ENCODE data around the gene TCTN3. TPM values are rescaled to one million over a fixed set of nuclear protein-coding genes. Genes with fewer than 3 reads are reported as not detected.
"Not testable (repeated sequence)": the region's sequence is repeated elsewhere in the genome, so short reads cannot be mapped to it uniquely, and the experiment has no call there.

TCTN3 gene, protein sequence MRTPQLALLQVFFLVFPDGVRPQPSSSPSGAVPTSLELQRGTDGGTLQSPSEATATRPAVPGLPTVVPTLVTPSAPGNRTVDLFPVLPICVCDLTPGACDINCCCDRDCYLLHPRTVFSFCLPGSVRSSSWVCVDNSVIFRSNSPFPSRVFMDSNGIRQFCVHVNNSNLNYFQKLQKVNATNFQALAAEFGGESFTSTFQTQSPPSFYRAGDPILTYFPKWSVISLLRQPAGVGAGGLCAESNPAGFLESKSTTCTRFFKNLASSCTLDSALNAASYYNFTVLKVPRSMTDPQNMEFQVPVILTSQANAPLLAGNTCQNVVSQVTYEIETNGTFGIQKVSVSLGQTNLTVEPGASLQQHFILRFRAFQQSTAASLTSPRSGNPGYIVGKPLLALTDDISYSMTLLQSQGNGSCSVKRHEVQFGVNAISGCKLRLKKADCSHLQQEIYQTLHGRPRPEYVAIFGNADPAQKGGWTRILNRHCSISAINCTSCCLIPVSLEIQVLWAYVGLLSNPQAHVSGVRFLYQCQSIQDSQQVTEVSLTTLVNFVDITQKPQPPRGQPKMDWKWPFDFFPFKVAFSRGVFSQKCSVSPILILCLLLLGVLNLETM
- polyA plus RNA-seq = 10 to 100 TPM in 3 of 4 donors, 1 to 10 TPM in 1; 7.8 to 59.3 (median 15.2) TPM
- long read RNA-seq, donor 1, transcript TCTN3-207 (14 exons, 2,739 nt) = major isoform, 28 of 34 reads
- long read RNA-seq, donor 1, partial matches to known transcripts = 5 of 34 reads
- long read RNA-seq, donor 1, other reads (novel, unspliced or antisense) = 0 of 34 reads
- long read RNA-seq, donor 2, transcript TCTN3-207 (14 exons, 2,739 nt) = major isoform, 5 of 5 reads
- long read RNA-seq, donor 2, partial matches to known transcripts = 0 of 5 reads
- long read RNA-seq, donor 2, other reads (novel, unspliced or antisense) = 0 of 5 reads
- long read RNA-seq, donor 3, transcript TCTN3-207 (14 exons, 2,739 nt) = major isoform, 7 of 9 reads
- long read RNA-seq, donor 3, partial matches to known transcripts = 0 of 9 reads
- long read RNA-seq, donor 3, other reads (novel, unspliced or antisense) = 0 of 9 reads
- long read RNA-seq, donor 4 = 0 reads
- long read RNA-seq, donor 5, partial matches to known transcripts = 0 of 3 reads
- long read RNA-seq, donor 5, other reads (novel, unspliced or antisense) = 0 of 3 reads
- long read RNA-seq, donor 6, transcript TCTN3-207 (14 exons, 2,739 nt) = major isoform, 17 of 24 reads
- long read RNA-seq, donor 6, partial matches to known transcripts = 6 of 24 reads
- long read RNA-seq, donor 6, other reads (novel, unspliced or antisense) = 0 of 24 reads
- long read RNA-seq, donor 7 = 0 reads
- long read RNA-seq, donor 8, partial matches to known transcripts = 0 of 2 reads
- long read RNA-seq, donor 8, other reads (novel, unspliced or antisense) = 0 of 2 reads
- long read RNA-seq, donor 9, partial matches to known transcripts = 0 of 4 reads
- long read RNA-seq, donor 9, other reads (novel, unspliced or antisense) = 0 of 4 reads
- long read RNA-seq, donor 10, transcript TCTN3-207 (14 exons, 2,739 nt) = major isoform, 18 of 25 reads
- long read RNA-seq, donor 10, partial matches to known transcripts = 5 of 25 reads
- long read RNA-seq, donor 10, other reads (novel, unspliced or antisense) = 0 of 25 reads

DNA sequence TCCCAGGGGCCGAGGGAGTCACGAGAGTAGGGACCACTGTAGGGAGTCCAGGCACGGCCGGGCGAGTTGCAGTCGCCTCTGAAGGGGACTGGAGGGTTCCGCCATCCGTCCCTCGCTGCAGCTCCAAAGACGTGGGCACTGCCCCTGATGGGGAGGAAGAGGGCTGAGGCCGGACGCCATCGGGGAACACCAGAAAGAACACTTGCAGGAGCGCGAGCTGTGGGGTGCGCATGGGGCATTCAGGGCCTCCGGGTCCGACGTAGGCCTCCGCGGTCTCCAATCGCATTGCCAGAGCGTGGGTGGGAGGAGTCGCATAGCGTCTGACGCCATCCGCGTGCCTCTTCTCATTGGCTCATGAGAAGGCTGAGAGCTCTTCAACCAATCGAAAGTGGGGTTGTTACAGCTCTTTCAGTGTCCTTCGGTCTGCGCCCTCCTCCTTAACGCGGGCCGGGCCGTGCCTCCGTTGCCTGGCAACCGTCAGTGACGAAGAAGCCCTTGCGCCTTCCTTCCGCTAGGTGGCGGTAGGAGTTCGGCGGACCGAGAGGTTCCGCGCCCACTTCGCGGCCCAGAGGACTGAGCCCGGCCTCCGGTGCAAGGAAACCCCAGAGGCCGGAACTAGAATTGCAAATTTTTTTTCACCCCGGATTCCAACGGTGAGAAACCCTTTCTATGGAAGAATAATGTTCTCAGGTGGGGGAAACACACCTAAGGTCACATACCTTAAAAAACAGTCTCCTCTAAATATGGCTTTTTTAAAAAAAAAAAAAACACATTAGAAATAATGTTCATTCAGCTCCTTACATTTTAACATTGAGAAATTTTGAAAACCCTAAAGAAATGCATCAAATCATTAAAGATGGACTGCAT is at the start of gene TCTN3:
Gene TCTN3, minus strand, starts transcription at position 260 of the 867 bp plus-strand sequence. Its CDS starts 28 bp downstream, at position 232.
- Histone ChIP-seq H3K4me3 (ENCODE audit: low read depth in 1 of 3, low read length in 3 of 3) (peak within 1 kb of the TSS; percentile 67 to 76 (median 68)), H3K36me3 (ENCODE audit: control insufficient read depth in 3 of 3, insufficient read depth in 2 of 3, low read depth in 1 of 3, low read length in 3 of 3) (peaks cover 0 to 18% (median 3%) of the 10 kb centered on the region in 3 donors), H3K27me3 (ENCODE audit: control insufficient read depth in 3 of 3, insufficient read depth in 3 of 3, low read length in 3 of 3) (no peaks in the 10 kb centered on the region), H3K27ac (ENCODE audit: low read depth in 1 of 3, low read length in 2 of 3) (peak within 1 kb of the TSS; percentile 69 to 80 (median 75)), H3K9me3 (ENCODE audit: control insufficient read depth in 2 of 2, insufficient read depth in 1 of 2, low read depth in 1 of 2, low read length in 1 of 2) (peaks cover 0 to 6% of the 10 kb centered on the region in 2 donors), H3K4me1 (ENCODE audit: control insufficient read depth in 3 of 3, insufficient read depth in 2 of 3, low read depth in 1 of 3, low read length in 2 of 3) (peaks cover 3 to 10% (median 9%) of the 10 kb centered on the region in 3 donors)
- DNase-seq (peak; percentile 100), FAIRE-seq (peak; percentile 83)
- WGBS, 3 donors = 0% methylated on average over 53 of the region's 53 CpGs

DNA sequence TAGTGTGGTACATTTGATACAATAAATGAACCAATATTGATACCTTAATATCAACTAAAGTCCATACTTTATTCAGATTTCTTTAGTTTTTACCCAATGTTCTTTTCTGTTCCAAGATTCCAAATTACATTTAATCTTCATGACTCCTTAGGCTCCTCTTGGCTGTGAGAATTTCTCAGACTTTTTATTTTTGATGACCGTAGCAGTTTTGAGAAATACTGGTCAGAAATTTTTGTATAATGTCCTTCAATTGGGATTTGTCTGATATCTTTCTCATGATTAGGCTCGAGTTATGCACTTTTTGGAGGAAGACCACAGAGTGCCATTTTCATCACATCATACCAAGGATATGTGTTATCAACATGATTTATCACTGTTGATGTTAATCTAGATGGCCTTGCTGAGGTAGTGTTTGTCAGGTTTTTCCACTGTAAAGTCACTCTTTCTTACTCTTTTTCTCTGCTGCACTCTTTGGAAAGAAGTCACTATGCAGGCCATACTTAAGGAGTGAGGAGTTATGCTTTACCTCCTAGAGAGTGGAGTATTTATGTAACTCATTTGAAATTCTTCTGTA is 49.3 kb upstream of the TCTN3 start:
- 83 to 89% (median 87%) methylated on average over 2 of the region's 2 CpGs for WGBS, 3 donors
- H3K36me3 ChIP-seq (ENCODE audit: control insufficient read depth in 3 of 3, insufficient read depth in 2 of 3, low read depth in 1 of 3, low read length in 3 of 3) = no peaks in the 10 kb centered on the region
- H3K4me3 ChIP-seq (ENCODE audit: low read depth in 1 of 3, low read length in 3 of 3) = no peak overlapping the region
- no peaks in the 10 kb centered on the region for H3K27me3 ChIP-seq (ENCODE audit: control insufficient read depth in 3 of 3, insufficient read depth in 3 of 3, low read length in 3 of 3)
- no peak overlapping the region for H3K27ac ChIP-seq (ENCODE audit: low read depth in 1 of 3, low read length in 2 of 3)
- DNase-seq (no peak), FAIRE-seq (no peak)
- no peaks in the 10 kb centered on the region for H3K9me3 ChIP-seq (ENCODE audit: control insufficient read depth in 2 of 2, insufficient read depth in 1 of 2, low read depth in 1 of 2, low read length in 1 of 2)
- H3K4me1 ChIP-seq (ENCODE audit: control insufficient read depth in 3 of 3, insufficient read depth in 2 of 3, low read depth in 1 of 3, low read length in 2 of 3) = no peaks in the 10 kb centered on the region

DNA sequence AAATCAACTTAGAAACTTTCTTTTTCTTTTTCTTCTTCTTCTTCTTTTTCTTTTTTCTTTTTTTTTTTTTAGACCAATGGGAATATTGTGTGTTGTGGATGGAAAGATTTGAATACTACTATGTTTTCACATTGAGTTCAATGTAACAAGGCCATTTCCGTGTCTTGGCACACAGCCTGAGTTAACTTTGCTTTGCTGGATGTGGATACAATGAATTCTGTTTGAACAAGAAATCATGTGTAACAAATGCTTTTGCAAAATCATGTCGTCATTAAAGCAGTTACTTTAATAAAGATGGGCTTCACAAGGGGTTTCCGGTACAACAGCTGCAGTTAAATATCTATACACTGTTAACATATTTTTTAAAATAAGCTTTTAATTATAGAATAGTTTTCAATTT is 48.8 kb upstream of the TCTN3 start:
- Histone ChIP-seq H3K27me3 (ENCODE audit: control insufficient read depth in 3 of 3, insufficient read depth in 3 of 3, low read length in 3 of 3) (no peaks in the 10 kb centered on the region), H3K27ac (ENCODE audit: low read depth in 1 of 3, low read length in 2 of 3) (peak overlapping the region in 1 of 3 donors; percentile 25), H3K4me3 (ENCODE audit: low read depth in 1 of 3, low read length in 3 of 3) (no peak overlapping the region), H3K36me3 (ENCODE audit: control insufficient read depth in 3 of 3, insufficient read depth in 2 of 3, low read depth in 1 of 3, low read length in 3 of 3) (no peaks in the 10 kb centered on the region), H3K4me1 (ENCODE audit: control insufficient read depth in 3 of 3, insufficient read depth in 2 of 3, low read depth in 1 of 3, low read length in 2 of 3) (no peaks in the 10 kb centered on the region), H3K9me3 (ENCODE audit: control insufficient read depth in 2 of 2, insufficient read depth in 1 of 2, low read depth in 1 of 2, low read length in 1 of 2) (no peaks in the 10 kb centered on the region)
- WGBS, 3 donors = 35 to 38% (median 35%) methylated on average over 3 of the region's 3 CpGs
- DNase-seq (peak in 1 of 2 donors; percentile 12), FAIRE-seq (peak; percentile 96)

DNA sequence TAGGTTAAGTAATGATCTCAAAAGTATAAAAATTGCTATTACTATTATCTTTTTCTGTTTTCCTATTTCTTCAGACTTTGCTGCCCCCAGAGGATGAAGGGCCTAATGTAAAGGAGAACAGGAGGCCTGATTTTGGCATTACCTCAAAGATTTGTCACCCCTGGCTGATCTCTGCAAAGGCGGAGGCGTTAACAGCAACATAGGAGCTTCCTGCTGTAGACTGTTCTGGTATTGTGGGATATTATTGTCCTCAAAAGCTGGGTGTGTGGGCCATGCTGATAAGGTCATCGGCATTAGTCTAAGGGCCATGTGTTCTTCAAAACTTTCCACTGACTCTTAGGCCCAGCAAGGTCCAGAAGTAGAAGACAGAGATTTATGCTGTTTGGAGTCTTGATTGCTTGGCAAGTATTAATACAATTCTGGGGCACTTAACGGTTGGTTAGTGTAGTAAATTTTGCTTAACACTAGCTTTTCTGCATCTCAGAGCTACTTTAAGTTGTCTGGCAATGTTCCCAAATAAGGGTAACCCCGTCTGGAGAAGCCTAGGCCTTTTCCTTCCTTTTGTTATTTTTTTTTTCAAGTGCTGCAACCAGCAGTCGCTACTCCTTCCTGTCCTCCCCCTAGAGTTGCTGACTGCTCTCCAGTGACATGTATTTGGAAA is 48.2 kb upstream of the TCTN3 start:
- no peaks in the 10 kb centered on the region for H3K27me3 ChIP-seq (ENCODE audit: control insufficient read depth in 3 of 3, insufficient read depth in 3 of 3, low read length in 3 of 3)
- no peak overlapping the region for H3K4me3 ChIP-seq (ENCODE audit: low read depth in 1 of 3, low read length in 3 of 3)
- WGBS, 3 donors = 28 to 46% (median 37%) methylated on average over 6 of the region's 6 CpGs
- DNase-seq (peak in 1 of 2 donors; percentile 13), FAIRE-seq (no peak)
- no peaks in the 10 kb centered on the region for H3K9me3 ChIP-seq (ENCODE audit: control insufficient read depth in 2 of 2, insufficient read depth in 1 of 2, low read depth in 1 of 2, low read length in 1 of 2)
- no peaks in the 10 kb centered on the region for H3K36me3 ChIP-seq (ENCODE audit: control insufficient read depth in 3 of 3, insufficient read depth in 2 of 3, low read depth in 1 of 3, low read length in 3 of 3)
- H3K4me1 ChIP-seq (ENCODE audit: control insufficient read depth in 3 of 3, insufficient read depth in 2 of 3, low read depth in 1 of 3, low read length in 2 of 3) = no peaks in the 10 kb centered on the region
- peak overlapping the region in 2 of 3 donors; percentile 25 to 33 for H3K27ac ChIP-seq (ENCODE audit: low read depth in 1 of 3, low read length in 2 of 3)

DNA sequence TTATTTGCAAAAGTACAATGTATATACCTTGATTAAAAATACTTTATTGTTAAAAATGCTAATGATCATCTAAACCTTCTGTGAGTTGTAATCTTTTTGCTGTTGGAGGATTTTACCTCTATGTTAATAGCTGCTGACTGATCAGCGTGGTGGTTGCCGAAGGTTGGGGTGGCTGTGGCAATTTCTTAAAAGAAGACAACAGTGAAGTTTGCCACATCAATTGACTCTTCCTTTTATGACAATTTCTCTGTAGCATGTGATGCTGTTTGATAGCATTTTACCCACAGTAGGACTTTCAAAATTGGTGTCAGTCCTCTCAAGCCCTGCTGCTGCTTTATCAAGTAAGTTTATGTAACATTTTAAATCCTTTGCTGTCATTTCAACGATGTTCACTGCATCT is 45.3 kb upstream of the TCTN3 start:
- FAIRE-seq = no peak
- WGBS, 3 donors = 78 to 87% (median 80%) methylated on average over 3 of the region's 3 CpGs

DNA sequence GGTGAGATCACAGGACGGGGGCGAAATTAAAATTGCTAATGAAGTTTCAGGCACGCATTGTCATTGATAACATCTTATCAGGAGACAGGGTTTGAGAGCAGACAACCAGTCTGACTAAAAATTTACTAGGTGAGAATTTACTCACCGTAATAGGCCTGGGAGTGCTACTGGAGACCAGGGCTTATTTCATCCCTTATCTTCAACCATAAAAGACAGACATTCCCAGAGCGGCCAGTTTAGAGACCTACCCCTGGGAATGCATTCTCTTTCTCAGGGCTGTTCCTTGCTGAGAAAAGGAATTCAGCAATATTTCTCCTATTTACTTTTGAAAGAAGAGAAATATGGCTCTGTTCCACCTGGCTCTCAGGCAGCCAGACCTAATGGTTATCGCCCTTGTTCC is 39.2 kb upstream of the TCTN3 start:
- 88 to 96% (median 91%) methylated on average over 6 of the region's 6 CpGs for WGBS, 3 donors
- H3K27ac ChIP-seq (ENCODE audit: low read depth in 1 of 3, low read length in 2 of 3); H3K27me3 ChIP-seq (ENCODE audit: control insufficient read depth in 3 of 3, insufficient read depth in 3 of 3, low read length in 3 of 3); DNase-seq; H3K36me3 ChIP-seq (ENCODE audit: control insufficient read depth in 3 of 3, insufficient read depth in 2 of 3, low read depth in 1 of 3, low read length in 3 of 3); H3K4me3 ChIP-seq (ENCODE audit: low read depth in 1 of 3, low read length in 3 of 3); H3K4me1 ChIP-seq (ENCODE audit: control insufficient read depth in 3 of 3, insufficient read depth in 2 of 3, low read depth in 1 of 3, low read length in 2 of 3); FAIRE-seq: not testable (repeated sequence)
- peaks cover 0 to 25% of the 10 kb centered on the region in 2 donors for H3K9me3 ChIP-seq (ENCODE audit: control insufficient read depth in 2 of 2, insufficient read depth in 1 of 2, low read depth in 1 of 2, low read length in 1 of 2)

More for the DNA sequence above, 45.3 kb upstream of the TCTN3 start:
- no peaks in the 10 kb centered on the region for H3K4me1 ChIP-seq (ENCODE audit: control insufficient read depth in 3 of 3, insufficient read depth in 2 of 3, low read depth in 1 of 3, low read length in 2 of 3)
- no peak overlapping the region for H3K27ac ChIP-seq (ENCODE audit: low read depth in 1 of 3, low read length in 2 of 3)
- H3K4me3 ChIP-seq (ENCODE audit: low read depth in 1 of 3, low read length in 3 of 3) = no peak overlapping the region
- no peaks in the 10 kb centered on the region for H3K27me3 ChIP-seq (ENCODE audit: control insufficient read depth in 3 of 3, insufficient read depth in 3 of 3, low read length in 3 of 3)
- H3K36me3 ChIP-seq (ENCODE audit: control insufficient read depth in 3 of 3, insufficient read depth in 2 of 3, low read depth in 1 of 3, low read length in 3 of 3) = no peaks in the 10 kb centered on the region
- DNase-seq = no peak
- peaks cover 0 to under 1% of the 10 kb centered on the region in 2 donors for H3K9me3 ChIP-seq (ENCODE audit: control insufficient read depth in 2 of 2, insufficient read depth in 1 of 2, low read depth in 1 of 2, low read length in 1 of 2)

Measured in small intestine (tissue), 16 donors.